ENCODE measurements around the gene F13A1. TPM values are rescaled to one million over a fixed set of nuclear protein-coding genes. Genes with fewer than 3 reads are reported as not detected.
A peak's percentile ranks its signal among the peaks of the same experiment; 100 is the strongest.

The F13A1 gene
- total and polyA plus RNA-seq, 4 donors = 4.3 to 69.9 (median 23.4) TPM

GRCh38 chr6:6366803-6367202 is 46.3 kb upstream of the F13A1 start:
- 85 to 86% methylated on average over 8 of the region's 8 CpGs for WGBS, 2 donors
- Histone ChIP-seq H3K9me3 (ENCODE audit: control insufficient read depth in 4 of 4, insufficient read depth in 3 of 4, low read length in 3 of 4) (peaks cover 0 to 2% (median under 1%) of the 10 kb centered on the region in 4 donors), H3K36me3 (ENCODE audit: control insufficient read depth in 4 of 4, insufficient read depth in 4 of 4, low read length in 4 of 4) (no peaks in the 10 kb centered on the region), H3K4me1 (ENCODE audit: control insufficient read depth in 5 of 5, insufficient read depth in 5 of 5, low read length in 5 of 5) (peaks cover 0 to 9% (median 0%) of the 10 kb centered on the region in 5 donors), H3K9ac (ENCODE audit: insufficient read depth in 1 of 2, low read length in 2 of 2) (no peak overlapping the region), H3K4me3 (no peak overlapping the region), H3K27ac (ENCODE audit: low read depth in 1 of 2, low read length in 1 of 2) (no peak overlapping the region), H3K27me3 (ENCODE audit: control insufficient read depth in 3 of 3, insufficient read depth in 3 of 3, low read length in 2 of 3) (peaks cover 0 to 4% (median 0%) of the 10 kb centered on the region in 3 donors)
- ATAC-seq (ENCODE audit: insufficient read depth, low FRiP score) = no peak
- DNase-seq = no peak
- TF ChIP-seq CTCF (IDR thresholded peaks at IDR 0.05; ENCODE audit: control extremely low read depth, extremely low read depth) = no peak

DNA sequence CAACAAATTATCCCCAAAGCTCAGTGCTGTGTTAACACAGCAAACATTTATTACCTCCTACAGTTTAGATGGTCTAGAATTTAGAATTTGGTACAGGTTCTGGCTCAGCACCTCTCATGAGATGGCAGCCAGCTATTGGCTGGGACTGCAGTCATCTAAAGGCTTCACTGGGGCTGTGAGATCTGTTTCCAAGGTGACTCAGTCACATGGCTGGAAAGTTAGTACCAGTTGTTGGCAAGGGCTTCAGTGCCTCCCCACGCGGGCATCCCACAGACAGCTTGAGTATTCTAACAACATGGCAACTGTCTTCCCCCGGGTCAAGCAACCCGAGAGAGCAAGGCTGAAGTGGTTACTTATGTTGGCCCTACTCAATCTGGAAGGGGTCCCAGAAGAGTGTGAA is 44.8 kb upstream of the F13A1 start:
- Histone ChIP-seq H3K4me3 (no peak overlapping the region), H3K9ac (ENCODE audit: insufficient read depth in 1 of 2, low read length in 2 of 2) (no peak overlapping the region), H3K36me3 (ENCODE audit: control insufficient read depth in 4 of 4, insufficient read depth in 4 of 4, low read length in 4 of 4) (no peaks in the 10 kb centered on the region), H3K4me1 (ENCODE audit: control insufficient read depth in 5 of 5, insufficient read depth in 5 of 5, low read length in 5 of 5) (peaks cover 0 to 12% (median 0%) of the 10 kb centered on the region in 5 donors), H3K27ac (ENCODE audit: low read depth in 1 of 2, low read length in 1 of 2) (no peak overlapping the region), H3K27me3 (ENCODE audit: control insufficient read depth in 3 of 3, insufficient read depth in 3 of 3, low read length in 2 of 3) (peaks cover 0 to 4% (median 0%) of the 10 kb centered on the region in 3 donors), H3K9me3 (ENCODE audit: control insufficient read depth in 4 of 4, insufficient read depth in 3 of 4, low read length in 3 of 4) (peaks cover 0 to 2% (median 0%) of the 10 kb centered on the region in 4 donors)
- no peak for TF ChIP-seq CTCF (IDR thresholded peaks at IDR 0.05; ENCODE audit: control extremely low read depth, extremely low read depth)
- no peak for ATAC-seq (ENCODE audit: insufficient read depth, low FRiP score)
- no peak for DNase-seq
- WGBS, 2 donors = 91 to 100% methylated on average over 4 of the region's 4 CpGs

GRCh38 chr6:6362056-6362840 is 41.8 kb upstream of the F13A1 start:
- H3K9me3 ChIP-seq (ENCODE audit: control insufficient read depth in 4 of 4, insufficient read depth in 3 of 4, low read length in 3 of 4) = peaks cover 0 to 2% (median 0%) of the 10 kb centered on the region in 4 donors
- peaks cover 0 to 12% (median 0%) of the 10 kb centered on the region in 5 donors for H3K4me1 ChIP-seq (ENCODE audit: control insufficient read depth in 5 of 5, insufficient read depth in 5 of 5, low read length in 5 of 5)
- H3K27ac ChIP-seq (ENCODE audit: low read depth in 1 of 2, low read length in 1 of 2) = no peak overlapping the region
- WGBS, 2 donors = 40 to 50% methylated on average over 5 of the region's 5 CpGs
- H3K36me3 ChIP-seq (ENCODE audit: control insufficient read depth in 4 of 4, insufficient read depth in 4 of 4, low read length in 4 of 4) = no peaks in the 10 kb centered on the region
- no peak for ATAC-seq (ENCODE audit: insufficient read depth, low FRiP score)
- H3K4me3 ChIP-seq = no peak overlapping the region
- DNase-seq = peak; percentile 17 to 70 (median 42)
- H3K27me3 ChIP-seq (ENCODE audit: control insufficient read depth in 3 of 3, insufficient read depth in 3 of 3, low read length in 2 of 3) = no peaks in the 10 kb centered on the region
- TF ChIP-seq CTCF (IDR thresholded peaks at IDR 0.05; ENCODE audit: control extremely low read depth, extremely low read depth) = no peak
- H3K9ac ChIP-seq (ENCODE audit: insufficient read depth in 1 of 2, low read length in 2 of 2) = no peak overlapping the region
